SK-N-SH treated with all-trans-retinoic acid at 6 μM for 48 hours (cell line): ENCODE results near the gene NNAT.
"Not testable (repeated sequence)": the region's sequence is repeated elsewhere in the genome, so short reads cannot be mapped to it uniquely, and the experiment has no call there.

Source experiments
- ATAC-seq: fragments of 200-7000 bp; cut with Tn5 transposase; 3 replicates; pipeline ENCODE4 v1.9.1; 2020; ENCODE audit warnings: mild to moderate bottlenecking, moderate library complexity
- ARNTL ChIP-seq: fragments of 450-650 bp; formaldehyde crosslinking; IDR thresholded peaks from 2 replicates; pipeline ENCODE4 v1.5.0; 2020; ENCODE audit warnings: low read depth, mild to moderate bottlenecking, moderate library complexity, borderline replicate concordance
- BACH2 ChIP-seq: fragments of 250-450 bp; sonication (Bioruptor Pico); IDR thresholded peaks from 2 replicates; pipeline ENCODE4 v1.9.0; 2021; ENCODE audit warnings: mild to moderate bottlenecking, borderline replicate concordance
- CSDC2 ChIP-seq: fragments of 250-450 bp; sonication (Bioruptor Pico); IDR thresholded peaks from 2 replicates; pipeline ENCODE4 v1.5.0; 2020; ENCODE audit warnings: mild to moderate bottlenecking, moderate library complexity
- GLIS3 ChIP-seq: fragments of 250-450 bp; sonication (Bioruptor Pico); IDR thresholded peaks from 2 replicates; pipeline ENCODE4 v1.5.0; 2020; ENCODE audit warnings: mild to moderate bottlenecking, moderate library complexity
- ISL1 ChIP-seq: fragments of 250-450 bp; sonication (Bioruptor Pico); IDR thresholded peaks from 2 replicates; pipeline ENCODE4 v2.1.2; 2022; ENCODE audit warnings: mild to moderate bottlenecking, moderate library complexity
- PPARA ChIP-seq: fragments of 250-450 bp; sonication (Bioruptor Pico); IDR thresholded peaks from 2 replicates; pipeline ENCODE4 v1.5.0; 2020; ENCODE audit warnings: mild to moderate bottlenecking, borderline replicate concordance
- RARB ChIP-seq: fragments of 250-450 bp; sonication (Bioruptor Pico); IDR thresholded peaks from 2 replicates; pipeline ENCODE4 v1.8.0; 2021; ENCODE audit warnings: mild to moderate bottlenecking, moderate library complexity
- SNAI2 ChIP-seq: fragments of 250-450 bp; sonication (Bioruptor Pico); IDR thresholded peaks from 2 replicates; pipeline ENCODE4 v1.5.0; 2020; ENCODE audit warnings: mild to moderate bottlenecking, moderate library complexity
- TCF4 ChIP-seq: fragments of 250-450 bp; sonication (Bioruptor Pico); IDR thresholded peaks from 2 replicates; pipeline ENCODE4 v1.8.0; 2021; ENCODE audit warnings: mild to moderate bottlenecking, moderate library complexity, borderline replicate concordance
- TOX ChIP-seq: fragments of 250-450 bp; sonication (Bioruptor Pico); IDR thresholded peaks from 2 replicates; pipeline ENCODE4 v1.8.0; 2021; ENCODE audit warnings: mild to moderate bottlenecking, moderate library complexity, borderline replicate concordance
- ZC3H10 ChIP-seq: fragments of 250-450 bp; sonication (Bioruptor Pico); IDR thresholded peaks from 2 replicates; pipeline ENCODE4 v1.5.1; 2021; ENCODE audit warnings: mild to moderate bottlenecking, moderate library complexity
- ZFP3 ChIP-seq: fragments of 250-450 bp; sonication (Bioruptor Pico); IDR thresholded peaks from 2 replicates; pipeline ENCODE4 v1.5.0; 2020; ENCODE audit warnings: mild to moderate bottlenecking, moderate library complexity
- ZFP30 ChIP-seq: fragments of 450-650 bp; formaldehyde crosslinking; IDR thresholded peaks from 2 replicates; pipeline ENCODE4 v1.5.0; 2022; ENCODE audit warnings: mild to moderate bottlenecking, moderate library complexity
- ZNF565 ChIP-seq: fragments of 450-650 bp; formaldehyde crosslinking; conservative IDR thresholded peaks from 2 replicates; pipeline ENCODE4 v1.5.0; 2020; ENCODE audit warnings: low read depth, mild to moderate bottlenecking, moderate library complexity
- ZNF70 ChIP-seq: fragments of 450-650 bp; formaldehyde crosslinking; IDR thresholded peaks from 2 replicates; pipeline ENCODE4 v1.5.0; 2020; ENCODE audit warnings: mild to moderate bottlenecking, moderate library complexity
- ZNF8 ChIP-seq: fragments of 450-650 bp; formaldehyde crosslinking; IDR thresholded peaks from 2 replicates; pipeline ENCODE4 v1.5.0; 2020; ENCODE audit warnings: mild to moderate bottlenecking, moderate library complexity
- TF ChIP-seq, protein P1 (sequence below): fragments of 250-450 bp; sonication (Bioruptor Pico); IDR thresholded peaks from 2 replicates; pipeline ENCODE4 v1.5.0; 2020; ENCODE audit warnings: mild to moderate bottlenecking, moderate library complexity
- TF ChIP-seq, protein P2 (sequence below): fragments of 250-450 bp; sonication (Bioruptor Pico); IDR thresholded peaks from 2 replicates; pipeline ENCODE4 v1.5.1; 2020; ENCODE audit warnings: low read depth, mild to moderate bottlenecking, moderate library complexity
- TF ChIP-seq, protein P3 (sequence below): fragments of 250-450 bp; sonication (Bioruptor Pico); IDR thresholded peaks from 2 replicates; pipeline ENCODE4 v1.8.0; 2020; ENCODE audit warnings: mild to moderate bottlenecking, moderate library complexity, borderline replicate concordance
- TF ChIP-seq, protein P4 (sequence below): fragments of 250-450 bp; sonication (Bioruptor Pico); IDR thresholded peaks from 2 replicates; pipeline ENCODE4 v1.8.0; 2021; ENCODE audit warnings: low read depth, mild to moderate bottlenecking, moderate library complexity, borderline replicate concordance
- TF ChIP-seq, protein P5 (sequence below): fragments of 250-450 bp; sonication (Bioruptor Pico); IDR thresholded peaks from 2 replicates; pipeline ENCODE4 v1.5.1; 2021; ENCODE audit warnings: mild to moderate bottlenecking, moderate library complexity

Gene NNAT

DNA sequence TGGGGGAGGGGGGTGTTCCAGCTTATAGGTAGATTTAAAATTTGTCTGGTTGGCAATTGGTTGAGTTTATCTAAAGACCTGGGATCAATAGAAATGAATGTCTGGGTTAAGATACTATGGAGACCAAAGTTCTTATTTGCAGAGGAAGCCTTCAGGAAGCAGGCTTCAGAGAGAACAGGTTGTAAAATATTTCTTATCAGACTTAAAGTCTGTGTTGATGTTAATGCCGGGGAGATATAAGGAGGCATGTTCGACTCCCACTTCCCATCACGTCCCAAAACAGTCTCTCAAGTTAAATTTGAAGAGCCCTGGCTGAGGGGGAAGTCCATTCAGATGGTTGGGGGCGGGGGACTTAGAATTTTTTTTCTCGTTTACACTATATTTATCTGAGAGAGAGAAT lies 19.0 kb downstream of the NNAT start:
- ATAC-seq = no peak

DNA sequence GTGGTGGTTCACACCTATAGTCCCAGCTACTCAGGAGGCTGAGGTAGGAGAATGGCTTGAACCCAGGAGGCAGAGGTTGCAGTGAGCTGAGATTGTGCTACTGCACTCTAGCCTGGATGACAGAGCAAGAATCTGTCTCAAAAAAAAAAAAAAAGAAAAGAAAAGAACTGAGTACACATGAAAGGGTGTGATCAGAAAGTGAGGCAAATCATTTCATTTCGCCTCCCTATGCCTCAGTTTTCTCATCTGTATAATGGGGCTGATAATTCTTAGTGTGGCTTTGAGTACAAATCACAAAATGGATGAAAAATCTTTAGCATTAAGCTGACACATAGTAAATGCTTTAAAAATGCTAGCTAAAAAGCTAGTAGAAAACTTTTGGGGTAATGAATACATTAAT lies 19.8 kb downstream of the NNAT start:
- ATAC-seq = not testable (repeated sequence)

More for the DNA sequence above, 19.0 kb downstream of the NNAT start:
- no peak for TF ChIP-seq BACH2 (CRISPR knock-in tag)
- TF ChIP-seq, protein P1, sequence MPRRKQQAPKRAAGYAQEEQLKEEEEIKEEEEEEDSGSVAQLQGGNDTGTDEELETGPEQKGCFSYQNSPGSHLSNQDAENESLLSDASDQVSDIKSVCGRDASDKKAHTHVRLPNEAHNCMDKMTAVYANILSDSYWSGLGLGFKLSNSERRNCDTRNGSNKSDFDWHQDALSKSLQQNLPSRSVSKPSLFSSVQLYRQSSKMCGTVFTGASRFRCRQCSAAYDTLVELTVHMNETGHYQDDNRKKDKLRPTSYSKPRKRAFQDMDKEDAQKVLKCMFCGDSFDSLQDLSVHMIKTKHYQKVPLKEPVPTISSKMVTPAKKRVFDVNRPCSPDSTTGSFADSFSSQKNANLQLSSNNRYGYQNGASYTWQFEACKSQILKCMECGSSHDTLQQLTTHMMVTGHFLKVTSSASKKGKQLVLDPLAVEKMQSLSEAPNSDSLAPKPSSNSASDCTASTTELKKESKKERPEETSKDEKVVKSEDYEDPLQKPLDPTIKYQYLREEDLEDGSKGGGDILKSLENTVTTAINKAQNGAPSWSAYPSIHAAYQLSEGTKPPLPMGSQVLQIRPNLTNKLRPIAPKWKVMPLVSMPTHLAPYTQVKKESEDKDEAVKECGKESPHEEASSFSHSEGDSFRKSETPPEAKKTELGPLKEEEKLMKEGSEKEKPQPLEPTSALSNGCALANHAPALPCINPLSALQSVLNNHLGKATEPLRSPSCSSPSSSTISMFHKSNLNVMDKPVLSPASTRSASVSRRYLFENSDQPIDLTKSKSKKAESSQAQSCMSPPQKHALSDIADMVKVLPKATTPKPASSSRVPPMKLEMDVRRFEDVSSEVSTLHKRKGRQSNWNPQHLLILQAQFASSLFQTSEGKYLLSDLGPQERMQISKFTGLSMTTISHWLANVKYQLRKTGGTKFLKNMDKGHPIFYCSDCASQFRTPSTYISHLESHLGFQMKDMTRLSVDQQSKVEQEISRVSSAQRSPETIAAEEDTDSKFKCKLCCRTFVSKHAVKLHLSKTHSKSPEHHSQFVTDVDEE = no peak
- no peak for TF ChIP-seq RARB (CRISPR knock-in tag)
- TF ChIP-seq, protein P2, sequence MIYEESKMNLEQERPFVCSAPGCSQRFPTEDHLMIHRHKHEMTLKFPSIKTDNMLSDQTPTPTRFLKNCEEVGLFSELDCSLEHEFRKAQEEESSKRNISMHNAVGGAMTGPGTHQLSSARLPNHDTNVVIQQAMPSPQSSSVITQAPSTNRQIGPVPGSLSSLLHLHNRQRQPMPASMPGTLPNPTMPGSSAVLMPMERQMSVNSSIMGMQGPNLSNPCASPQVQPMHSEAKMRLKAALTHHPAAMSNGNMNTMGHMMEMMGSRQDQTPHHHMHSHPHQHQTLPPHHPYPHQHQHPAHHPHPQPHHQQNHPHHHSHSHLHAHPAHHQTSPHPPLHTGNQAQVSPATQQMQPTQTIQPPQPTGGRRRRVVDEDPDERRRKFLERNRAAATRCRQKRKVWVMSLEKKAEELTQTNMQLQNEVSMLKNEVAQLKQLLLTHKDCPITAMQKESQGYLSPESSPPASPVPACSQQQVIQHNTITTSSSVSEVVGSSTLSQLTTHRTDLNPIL (CRISPR knock-in tag) = no peak
- TF ChIP-seq CSDC2 (CRISPR knock-in tag) = no peak
- no peak for TF ChIP-seq ZC3H10
- TF ChIP-seq TOX = no peak
- no peak for TF ChIP-seq ZFP3 (CRISPR knock-in tag)
- TF ChIP-seq, protein P3, sequence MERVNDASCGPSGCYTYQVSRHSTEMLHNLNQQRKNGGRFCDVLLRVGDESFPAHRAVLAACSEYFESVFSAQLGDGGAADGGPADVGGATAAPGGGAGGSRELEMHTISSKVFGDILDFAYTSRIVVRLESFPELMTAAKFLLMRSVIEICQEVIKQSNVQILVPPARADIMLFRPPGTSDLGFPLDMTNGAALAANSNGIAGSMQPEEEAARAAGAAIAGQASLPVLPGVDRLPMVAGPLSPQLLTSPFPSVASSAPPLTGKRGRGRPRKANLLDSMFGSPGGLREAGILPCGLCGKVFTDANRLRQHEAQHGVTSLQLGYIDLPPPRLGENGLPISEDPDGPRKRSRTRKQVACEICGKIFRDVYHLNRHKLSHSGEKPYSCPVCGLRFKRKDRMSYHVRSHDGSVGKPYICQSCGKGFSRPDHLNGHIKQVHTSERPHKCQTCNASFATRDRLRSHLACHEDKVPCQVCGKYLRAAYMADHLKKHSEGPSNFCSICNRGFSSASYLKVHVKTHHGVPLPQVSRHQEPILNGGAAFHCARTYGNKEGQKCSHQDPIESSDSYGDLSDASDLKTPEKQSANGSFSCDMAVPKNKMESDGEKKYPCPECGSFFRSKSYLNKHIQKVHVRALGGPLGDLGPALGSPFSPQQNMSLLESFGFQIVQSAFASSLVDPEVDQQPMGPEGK (CRISPR knock-in tag) = no peak
- TF ChIP-seq ZNF8 (CRISPR knock-in tag) = no peak
- TF ChIP-seq, protein P4, sequence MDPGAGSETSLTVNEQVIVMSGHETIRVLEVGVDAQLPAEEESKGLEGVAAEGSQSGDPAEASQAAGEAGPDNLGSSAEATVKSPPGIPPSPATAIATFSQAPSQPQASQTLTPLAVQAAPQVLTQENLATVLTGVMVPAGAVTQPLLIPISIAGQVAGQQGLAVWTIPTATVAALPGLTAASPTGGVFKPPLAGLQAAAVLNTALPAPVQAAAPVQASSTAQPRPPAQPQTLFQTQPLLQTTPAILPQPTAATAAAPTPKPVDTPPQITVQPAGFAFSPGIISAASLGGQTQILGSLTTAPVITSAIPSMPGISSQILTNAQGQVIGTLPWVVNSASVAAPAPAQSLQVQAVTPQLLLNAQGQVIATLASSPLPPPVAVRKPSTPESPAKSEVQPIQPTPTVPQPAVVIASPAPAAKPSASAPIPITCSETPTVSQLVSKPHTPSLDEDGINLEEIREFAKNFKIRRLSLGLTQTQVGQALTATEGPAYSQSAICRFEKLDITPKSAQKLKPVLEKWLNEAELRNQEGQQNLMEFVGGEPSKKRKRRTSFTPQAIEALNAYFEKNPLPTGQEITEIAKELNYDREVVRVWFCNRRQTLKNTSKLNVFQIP = no peak
- no peak for TF ChIP-seq PPARA (CRISPR knock-in tag)
- TF ChIP-seq ISL1 (CRISPR knock-in tag) = no peak
- TF ChIP-seq SNAI2 (CRISPR knock-in tag) = no peak
- no peak for TF ChIP-seq TCF4 (CRISPR knock-in tag)
- TF ChIP-seq ZNF565 (CRISPR knock-in tag) = no peak
- TF ChIP-seq ZNF70 = no peak
- TF ChIP-seq ZFP30 = no peak
- no peak for TF ChIP-seq GLIS3
- TF ChIP-seq ARNTL (CRISPR knock-in tag) = no peak
- TF ChIP-seq, all 23 proteins: peak for 0

DNA sequence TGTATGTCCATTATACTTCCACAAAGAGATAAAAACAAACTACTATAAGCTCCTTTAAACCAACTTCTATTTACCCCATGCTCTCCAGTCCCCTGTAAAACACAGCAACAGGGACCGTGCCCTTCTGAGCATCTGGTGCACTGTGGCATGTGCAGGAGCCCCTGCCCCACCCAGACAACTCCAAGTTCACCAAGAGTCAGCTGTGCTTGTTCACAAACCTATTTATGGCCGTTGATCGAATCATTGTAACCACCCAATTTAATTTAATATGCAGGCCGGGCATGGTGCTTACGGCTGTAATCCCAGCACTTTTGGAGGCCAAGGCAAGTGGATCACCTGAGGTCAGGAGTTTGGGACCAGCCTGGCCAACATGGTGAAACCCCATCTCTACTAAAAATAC lies 20.3 kb downstream of the NNAT start:
- TF ChIP-seq ZNF70 = no peak
- TF ChIP-seq PPARA (CRISPR knock-in tag) = no peak
- TF ChIP-seq, protein P5, sequence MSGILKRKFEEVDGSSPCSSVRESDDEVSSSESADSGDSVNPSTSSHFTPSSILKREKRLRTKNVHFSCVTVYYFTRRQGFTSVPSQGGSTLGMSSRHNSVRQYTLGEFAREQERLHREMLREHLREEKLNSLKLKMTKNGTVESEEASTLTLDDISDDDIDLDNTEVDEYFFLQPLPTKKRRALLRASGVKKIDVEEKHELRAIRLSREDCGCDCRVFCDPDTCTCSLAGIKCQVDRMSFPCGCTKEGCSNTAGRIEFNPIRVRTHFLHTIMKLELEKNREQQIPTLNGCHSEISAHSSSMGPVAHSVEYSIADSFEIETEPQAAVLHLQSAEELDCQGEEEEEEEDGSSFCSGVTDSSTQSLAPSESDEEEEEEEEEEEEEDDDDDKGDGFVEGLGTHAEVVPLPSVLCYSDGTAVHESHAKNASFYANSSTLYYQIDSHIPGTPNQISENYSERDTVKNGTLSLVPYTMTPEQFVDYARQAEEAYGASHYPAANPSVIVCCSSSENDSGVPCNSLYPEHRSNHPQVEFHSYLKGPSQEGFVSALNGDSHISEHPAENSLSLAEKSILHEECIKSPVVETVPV (CRISPR knock-in tag) = no peak
- no peak for TF ChIP-seq TCF4 (CRISPR knock-in tag)
- no peak for TF ChIP-seq BACH2 (CRISPR knock-in tag)
- TF ChIP-seq, protein P1 = no peak
- no peak for TF ChIP-seq ISL1 (CRISPR knock-in tag)
- TF ChIP-seq TOX = no peak
- no peak for TF ChIP-seq ZFP3 (CRISPR knock-in tag)
- TF ChIP-seq, protein P4 = no peak
- TF ChIP-seq ARNTL (CRISPR knock-in tag) = no peak
- no peak for ATAC-seq
